ENCODE measurements around the gene MEGF11. TPM values are rescaled to one million over a fixed set of nuclear protein-coding genes. Genes with fewer than 3 reads are reported as not detected.

The MEGF11 gene
- total RNA-seq, 1 experiment from 2014 or later = 2.3 TPM

DNA sequence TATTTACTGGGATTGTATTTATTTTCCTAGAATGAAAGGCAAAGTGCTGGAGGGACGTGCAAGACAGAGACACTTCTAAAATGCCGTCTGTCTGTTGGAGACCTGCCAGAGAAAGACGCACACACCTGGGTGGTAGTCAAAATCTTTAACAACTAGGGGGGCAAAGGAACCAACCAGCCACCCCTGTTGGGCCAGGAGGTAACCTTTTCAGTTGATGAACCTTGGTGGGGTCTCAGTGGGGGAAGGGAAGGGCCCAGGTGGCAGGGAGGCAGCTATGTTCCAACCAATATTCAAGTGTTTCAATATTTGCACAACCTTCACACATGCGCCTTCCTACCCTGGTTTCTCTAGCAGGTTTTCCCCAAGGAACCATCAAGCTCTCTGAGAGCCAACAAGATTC, 99.0 kb downstream of the MEGF11 start:
- DNase-seq (ENCODE audit: low read depth, low spot score) = no peak
- intact Hi-C loops (cut with micrococcal nuclease) = no loop called here
- Histone ChIP-seq H3K4me3 (replicated peaks in 1 of 2; ENCODE audit: low read depth in 1 of 2, low read length in 2 of 2) (no peak overlapping the region), H3K4me1 (ENCODE audit: control insufficient read depth in 1 of 2, insufficient read depth in 2 of 2, low read length in 2 of 2) (peaks cover 0 to 10% of the 10 kb centered on the region in 2 experiments; a peak in 2 of 4 replicates), H3K27ac (ENCODE audit: low read depth, low read length) (no peak overlapping the region), H3K9ac (ENCODE audit: low read length) (no peak overlapping the region), H4K20me1 (ENCODE audit: insufficient read depth) (no peaks in the 10 kb centered on the region), H3K27me3 (ENCODE audit: insufficient read depth, low read length) (no peaks in the 10 kb centered on the region), H3K79me2 (ENCODE audit: insufficient read depth, low read length) (no peaks in the 10 kb centered on the region), H3K4me2 (ENCODE audit: low read length) (no peak overlapping the region), H2AFZ (ENCODE audit: low read depth, low read length, poor library complexity, severe bottlenecking) (no peak overlapping the region), H3K9me2 (ENCODE audit: insufficient read depth) (no peaks in the 10 kb centered on the region), H3K36me3 (ENCODE audit: control insufficient read depth in 1 of 2, insufficient read depth in 2 of 2, low read length in 2 of 2) (no peaks in the 10 kb centered on the region), H3K9me3 (ENCODE audit: control insufficient read depth in 1 of 2, insufficient read depth in 1 of 2, low read depth in 1 of 2, low read length in 2 of 2) (no peaks in the 10 kb centered on the region)
- TF ChIP-seq, protein P1, sequence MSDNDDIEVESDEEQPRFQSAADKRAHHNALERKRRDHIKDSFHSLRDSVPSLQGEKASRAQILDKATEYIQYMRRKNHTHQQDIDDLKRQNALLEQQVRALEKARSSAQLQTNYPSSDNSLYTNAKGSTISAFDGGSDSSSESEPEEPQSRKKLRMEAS (IDR thresholded peaks at IDR 0.05) = no peak
- TF ChIP-seq EZH2phosphoT487 (IDR thresholded peaks at IDR 0.05; ENCODE audit: borderline replicate concordance) (no peak), POLR2A (IDR thresholded peaks at IDR 0.05; ENCODE audit: borderline replicate concordance, extremely low read depth, insufficient read depth, insufficient read length) (no peak), CEBPB (IDR thresholded peaks at IDR 0.05; ENCODE audit: low read depth) (no peak), FOSL1 (IDR thresholded peaks at IDR 0.05; ENCODE audit: low read depth) (no peak), SP1 (IDR thresholded peaks at IDR 0.05; ENCODE audit: low read depth) (no peak), SRF (IDR thresholded peaks at IDR 0.05; ENCODE audit: low read depth) (no peak), JUND (IDR thresholded peaks at IDR 0.05) (no peak), EZH2 (IDR thresholded peaks at IDR 0.05) (no peak), POLR2AphosphoS5 (IDR thresholded peaks at IDR 0.05; ENCODE audit: low read depth, low read length) (no peak), ZFX (IDR thresholded peaks at IDR 0.05) (no peak), ELF1 (IDR thresholded peaks at IDR 0.05; ENCODE audit: borderline replicate concordance, low read depth) (no peak), YY1 (IDR thresholded peaks at IDR 0.05; ENCODE audit: extremely low read depth, insufficient replicate concordance, low read depth, low read length) (no peak), SIN3A (IDR thresholded peaks at IDR 0.05; ENCODE audit: low read depth) (no peak)
- TF ChIP-seq, protein P2, sequence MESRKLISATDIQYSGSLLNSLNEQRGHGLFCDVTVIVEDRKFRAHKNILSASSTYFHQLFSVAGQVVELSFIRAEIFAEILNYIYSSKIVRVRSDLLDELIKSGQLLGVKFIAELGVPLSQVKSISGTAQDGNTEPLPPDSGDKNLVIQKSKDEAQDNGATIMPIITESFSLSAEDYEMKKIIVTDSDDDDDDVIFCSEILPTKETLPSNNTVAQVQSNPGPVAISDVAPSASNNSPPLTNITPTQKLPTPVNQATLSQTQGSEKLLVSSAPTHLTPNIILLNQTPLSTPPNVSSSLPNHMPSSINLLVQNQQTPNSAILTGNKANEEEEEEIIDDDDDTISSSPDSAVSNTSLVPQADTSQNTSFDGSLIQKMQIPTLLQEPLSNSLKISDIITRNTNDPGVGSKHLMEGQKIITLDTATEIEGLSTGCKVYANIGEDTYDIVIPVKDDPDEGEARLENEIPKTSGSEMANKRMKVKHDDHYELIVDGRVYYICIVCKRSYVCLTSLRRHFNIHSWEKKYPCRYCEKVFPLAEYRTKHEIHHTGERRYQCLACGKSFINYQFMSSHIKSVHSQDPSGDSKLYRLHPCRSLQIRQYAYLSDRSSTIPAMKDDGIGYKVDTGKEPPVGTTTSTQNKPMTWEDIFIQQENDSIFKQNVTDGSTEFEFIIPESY (IDR thresholded peaks at IDR 0.05; ENCODE audit: extremely low read depth, insufficient replicate concordance, low read length) = no peak
- TF ChIP-seq, protein P3, sequence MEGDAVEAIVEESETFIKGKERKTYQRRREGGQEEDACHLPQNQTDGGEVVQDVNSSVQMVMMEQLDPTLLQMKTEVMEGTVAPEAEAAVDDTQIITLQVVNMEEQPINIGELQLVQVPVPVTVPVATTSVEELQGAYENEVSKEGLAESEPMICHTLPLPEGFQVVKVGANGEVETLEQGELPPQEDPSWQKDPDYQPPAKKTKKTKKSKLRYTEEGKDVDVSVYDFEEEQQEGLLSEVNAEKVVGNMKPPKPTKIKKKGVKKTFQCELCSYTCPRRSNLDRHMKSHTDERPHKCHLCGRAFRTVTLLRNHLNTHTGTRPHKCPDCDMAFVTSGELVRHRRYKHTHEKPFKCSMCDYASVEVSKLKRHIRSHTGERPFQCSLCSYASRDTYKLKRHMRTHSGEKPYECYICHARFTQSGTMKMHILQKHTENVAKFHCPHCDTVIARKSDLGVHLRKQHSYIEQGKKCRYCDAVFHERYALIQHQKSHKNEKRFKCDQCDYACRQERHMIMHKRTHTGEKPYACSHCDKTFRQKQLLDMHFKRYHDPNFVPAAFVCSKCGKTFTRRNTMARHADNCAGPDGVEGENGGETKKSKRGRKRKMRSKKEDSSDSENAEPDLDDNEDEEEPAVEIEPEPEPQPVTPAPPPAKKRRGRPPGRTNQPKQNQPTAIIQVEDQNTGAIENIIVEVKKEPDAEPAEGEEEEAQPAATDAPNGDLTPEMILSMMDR (IDR thresholded peaks at IDR 0.05 in 2 of 3, conservative IDR thresholded peaks at IDR 0.05 in 1 of 3; ENCODE audit: borderline replicate concordance in 1 of 3, insufficient read depth in 1 of 3, low read depth in 2 of 3, low read length in 2 of 3) = no peak
- TF ChIP-seq, protein P4, sequence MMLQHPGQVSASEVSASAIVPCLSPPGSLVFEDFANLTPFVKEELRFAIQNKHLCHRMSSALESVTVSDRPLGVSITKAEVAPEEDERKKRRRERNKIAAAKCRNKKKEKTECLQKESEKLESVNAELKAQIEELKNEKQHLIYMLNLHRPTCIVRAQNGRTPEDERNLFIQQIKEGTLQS (IDR thresholded peaks at IDR 0.05) = no peak
- TF ChIP-seq, protein P5, sequence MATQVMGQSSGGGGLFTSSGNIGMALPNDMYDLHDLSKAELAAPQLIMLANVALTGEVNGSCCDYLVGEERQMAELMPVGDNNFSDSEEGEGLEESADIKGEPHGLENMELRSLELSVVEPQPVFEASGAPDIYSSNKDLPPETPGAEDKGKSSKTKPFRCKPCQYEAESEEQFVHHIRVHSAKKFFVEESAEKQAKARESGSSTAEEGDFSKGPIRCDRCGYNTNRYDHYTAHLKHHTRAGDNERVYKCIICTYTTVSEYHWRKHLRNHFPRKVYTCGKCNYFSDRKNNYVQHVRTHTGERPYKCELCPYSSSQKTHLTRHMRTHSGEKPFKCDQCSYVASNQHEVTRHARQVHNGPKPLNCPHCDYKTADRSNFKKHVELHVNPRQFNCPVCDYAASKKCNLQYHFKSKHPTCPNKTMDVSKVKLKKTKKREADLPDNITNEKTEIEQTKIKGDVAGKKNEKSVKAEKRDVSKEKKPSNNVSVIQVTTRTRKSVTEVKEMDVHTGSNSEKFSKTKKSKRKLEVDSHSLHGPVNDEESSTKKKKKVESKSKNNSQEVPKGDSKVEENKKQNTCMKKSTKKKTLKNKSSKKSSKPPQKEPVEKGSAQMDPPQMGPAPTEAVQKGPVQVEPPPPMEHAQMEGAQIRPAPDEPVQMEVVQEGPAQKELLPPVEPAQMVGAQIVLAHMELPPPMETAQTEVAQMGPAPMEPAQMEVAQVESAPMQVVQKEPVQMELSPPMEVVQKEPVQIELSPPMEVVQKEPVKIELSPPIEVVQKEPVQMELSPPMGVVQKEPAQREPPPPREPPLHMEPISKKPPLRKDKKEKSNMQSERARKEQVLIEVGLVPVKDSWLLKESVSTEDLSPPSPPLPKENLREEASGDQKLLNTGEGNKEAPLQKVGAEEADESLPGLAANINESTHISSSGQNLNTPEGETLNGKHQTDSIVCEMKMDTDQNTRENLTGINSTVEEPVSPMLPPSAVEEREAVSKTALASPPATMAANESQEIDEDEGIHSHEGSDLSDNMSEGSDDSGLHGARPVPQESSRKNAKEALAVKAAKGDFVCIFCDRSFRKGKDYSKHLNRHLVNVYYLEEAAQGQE (IDR thresholded peaks at IDR 0.05; ENCODE audit: low read depth) = no peak
- no TSS peak for BruUV-seq (replicated peaks)
- ChIA-PET RAD21 (ENCODE audit: low non-redundant PET in 1 of 2, low total read pairs in 2 of 2, uncharacterized antibody in 2 of 2, unreplicated experiment in 2 of 2) (no interaction called here), CTCF (no interaction called here), POLR2A (no interaction called here)
- no peak for ATAC-seq
